Measurements from ENCODE around the gene OLFML2A.
A peak's percentile ranks its signal among the peaks of the same experiment; 100 is the strongest.

OLFML2A gene

DNA sequence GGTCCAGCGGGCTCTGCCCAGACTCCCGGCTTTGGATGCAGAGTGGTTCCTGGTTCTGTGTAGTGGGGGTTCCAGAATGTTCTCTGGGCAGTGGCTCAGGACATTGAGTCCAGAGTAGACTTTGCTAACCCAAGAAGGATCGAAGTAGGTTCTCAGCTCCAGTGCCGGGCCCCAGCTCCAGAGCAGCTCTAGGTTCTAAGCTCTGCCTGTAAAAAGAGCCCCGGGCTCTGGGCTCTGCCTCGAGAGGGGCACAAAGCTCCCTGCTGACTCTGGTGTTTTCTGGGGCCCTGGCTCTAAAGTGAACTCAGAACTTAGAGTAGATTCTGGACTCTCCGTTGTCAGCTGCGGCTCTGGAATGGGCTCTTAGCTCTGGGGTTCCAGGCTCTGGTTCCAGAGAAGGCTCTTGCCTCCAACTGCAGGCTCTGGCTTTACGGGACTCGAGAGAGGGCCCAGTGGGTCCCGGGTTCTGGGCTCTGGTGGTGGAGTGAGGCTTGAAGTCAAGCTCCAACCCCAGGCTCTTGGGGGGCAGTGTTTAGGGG, 76.7 kb downstream of the OLFML2A start:
- no peak for TF ChIP-seq GATA3 (IDR thresholded peaks at IDR 0.05; ENCODE audit: low read depth, low read length)
- no peak for TF ChIP-seq GATA2 (IDR thresholded peaks at IDR 0.05; ENCODE audit: low read depth, low read length)

DNA sequence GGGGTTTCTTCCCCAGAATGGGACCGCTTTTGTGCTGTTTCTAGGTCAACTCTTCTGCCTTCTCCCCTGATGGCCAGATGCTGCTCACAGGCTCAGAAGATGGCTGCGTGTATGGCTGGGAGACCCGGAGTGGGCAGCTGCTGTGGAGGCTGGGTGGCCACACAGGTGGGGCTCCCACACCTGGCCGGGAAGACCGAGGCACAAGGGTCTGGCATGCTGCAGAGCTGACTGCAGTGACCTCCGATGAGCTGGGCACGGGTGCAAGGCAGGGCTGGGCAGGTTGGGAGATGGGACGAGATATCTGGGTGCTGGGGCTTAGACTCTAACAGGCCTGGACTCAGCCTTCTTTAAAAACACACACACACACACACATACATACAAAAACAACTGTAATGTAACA, 77.2 kb downstream of the OLFML2A start:
- no peak for TF ChIP-seq GATA2 (IDR thresholded peaks at IDR 0.05; ENCODE audit: low read depth, low read length)
- TF ChIP-seq GATA3 (IDR thresholded peaks at IDR 0.05; ENCODE audit: low read depth, low read length): no peak

DNA sequence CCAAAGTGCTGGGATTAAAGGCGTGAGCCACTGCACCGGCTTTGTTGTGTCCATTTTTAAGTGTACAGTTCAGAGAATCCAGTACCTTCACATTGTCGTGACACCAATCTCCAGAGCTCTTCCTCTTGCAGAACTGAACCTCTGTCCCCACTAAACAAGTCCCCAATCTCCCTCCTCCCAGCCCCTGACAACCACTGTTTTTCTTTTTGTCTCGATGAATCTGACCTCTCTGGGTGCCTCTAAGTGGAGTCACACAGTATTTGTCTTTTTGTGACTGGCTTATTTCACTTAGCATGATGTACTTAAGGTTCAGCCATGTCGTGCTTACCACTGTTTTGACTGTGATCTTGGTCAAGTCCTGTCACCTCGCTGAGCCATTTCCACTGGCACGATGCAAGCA, 77.9 kb downstream of the OLFML2A start:
- TF ChIP-seq GATA2 (IDR thresholded peaks at IDR 0.05; ENCODE audit: low read depth, low read length) (no peak), GATA3 (IDR thresholded peaks at IDR 0.05; ENCODE audit: low read depth, low read length) (no peak)

DNA sequence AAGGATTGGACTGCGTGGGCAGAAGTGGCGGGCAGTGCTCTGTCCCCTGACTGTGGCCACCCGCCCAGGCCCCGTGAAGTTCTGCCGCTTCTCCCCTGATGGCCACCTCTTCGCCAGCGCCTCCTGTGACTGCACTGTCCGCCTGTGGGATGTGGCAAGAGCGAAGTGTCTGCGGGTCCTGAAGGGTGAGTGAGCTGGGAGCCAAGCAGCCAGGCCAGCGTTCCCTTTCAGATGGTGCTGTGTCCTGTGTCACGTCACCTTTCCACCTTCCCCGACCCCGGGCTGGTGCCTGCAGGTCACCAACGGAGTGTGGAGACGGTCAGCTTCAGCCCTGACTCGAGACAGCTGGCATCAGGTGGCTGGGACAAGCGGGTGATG, 78.6 kb downstream of the OLFML2A start:
- TF ChIP-seq GATA3 (IDR thresholded peaks at IDR 0.05; ENCODE audit: low read depth, low read length) (no peak), GATA2 (IDR thresholded peaks at IDR 0.05; ENCODE audit: low read depth, low read length) (no peak)

DNA sequence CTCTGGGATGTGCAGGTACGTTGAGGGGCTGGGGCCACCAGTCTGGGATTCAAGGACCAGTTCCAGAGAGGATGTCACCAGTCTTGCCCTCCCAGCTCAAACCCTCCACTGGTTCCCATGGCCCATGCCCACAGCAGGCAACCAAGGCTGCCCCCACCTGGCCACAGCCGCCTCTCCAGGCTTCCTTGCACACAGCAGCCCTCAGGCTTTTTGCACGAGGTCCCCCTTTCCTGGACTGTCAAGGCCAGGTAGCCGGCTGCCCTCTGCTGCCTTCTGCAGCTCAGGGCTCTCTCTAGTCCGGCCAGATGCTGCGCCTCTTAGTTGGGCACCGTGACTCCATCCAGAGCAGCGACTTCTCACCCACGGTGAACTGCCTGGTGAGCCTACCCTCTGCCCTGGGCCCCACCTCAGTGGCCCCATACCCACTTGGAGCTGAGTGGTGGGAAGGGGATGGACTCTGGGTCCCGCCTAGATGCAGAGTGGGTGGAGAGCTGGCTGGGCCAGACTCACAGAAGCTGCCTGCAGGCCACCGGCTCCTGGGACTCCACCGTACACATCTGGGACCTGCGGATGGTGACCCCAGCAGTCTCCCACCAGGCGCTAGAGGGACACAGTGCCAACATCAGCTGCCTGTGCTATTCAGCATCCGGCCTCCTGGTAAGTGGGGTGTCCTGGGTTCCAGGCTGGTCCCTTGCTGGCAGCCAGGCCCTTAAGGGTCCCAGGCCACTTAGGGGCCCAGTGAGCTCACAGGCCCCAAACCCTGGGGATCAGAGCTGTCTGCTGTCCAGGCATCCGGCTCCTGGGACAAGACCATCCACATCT, 79.2 kb downstream of the OLFML2A start:
- TF ChIP-seq GATA3 (IDR thresholded peaks at IDR 0.05; ENCODE audit: low read depth, low read length) (no peak), GATA2 (IDR thresholded peaks at IDR 0.05; ENCODE audit: low read depth, low read length) (no peak)

DNA sequence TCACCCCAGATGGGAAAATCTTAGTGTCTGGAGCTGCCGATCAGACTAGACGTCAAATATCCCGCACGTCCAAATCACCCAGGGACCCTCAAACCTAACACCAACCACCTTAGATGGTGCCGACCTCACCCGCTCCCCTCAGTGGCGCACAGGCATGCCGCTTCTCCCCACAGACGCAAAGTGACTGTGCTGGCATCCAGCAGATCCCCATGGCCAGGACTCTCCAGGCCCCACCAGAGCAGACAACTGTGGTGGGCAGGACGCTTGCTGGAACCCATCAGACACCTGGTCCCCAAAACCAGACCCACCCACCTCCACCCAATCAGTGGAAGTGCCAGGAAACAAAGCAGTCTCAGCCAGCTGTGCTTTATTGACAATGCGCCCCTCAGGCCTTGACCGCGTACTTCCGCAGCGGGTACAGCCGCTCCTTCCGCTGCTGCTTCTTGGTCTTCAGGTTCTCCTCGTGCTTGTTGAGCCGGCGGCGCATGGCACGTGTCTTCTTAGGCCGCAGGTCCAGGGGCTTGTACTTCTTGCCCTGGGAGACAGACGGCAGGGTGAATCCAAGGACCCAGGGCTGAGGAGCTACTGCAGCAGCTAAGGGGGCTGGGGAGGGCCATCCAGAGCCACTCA, 80.7 kb downstream of the OLFML2A start:
- TF ChIP-seq GATA3 (IDR thresholded peaks at IDR 0.05; ENCODE audit: low read depth, low read length) (no peak), GATA2 (IDR thresholded peaks at IDR 0.05; ENCODE audit: low read depth, low read length) (no peak)

DNA sequence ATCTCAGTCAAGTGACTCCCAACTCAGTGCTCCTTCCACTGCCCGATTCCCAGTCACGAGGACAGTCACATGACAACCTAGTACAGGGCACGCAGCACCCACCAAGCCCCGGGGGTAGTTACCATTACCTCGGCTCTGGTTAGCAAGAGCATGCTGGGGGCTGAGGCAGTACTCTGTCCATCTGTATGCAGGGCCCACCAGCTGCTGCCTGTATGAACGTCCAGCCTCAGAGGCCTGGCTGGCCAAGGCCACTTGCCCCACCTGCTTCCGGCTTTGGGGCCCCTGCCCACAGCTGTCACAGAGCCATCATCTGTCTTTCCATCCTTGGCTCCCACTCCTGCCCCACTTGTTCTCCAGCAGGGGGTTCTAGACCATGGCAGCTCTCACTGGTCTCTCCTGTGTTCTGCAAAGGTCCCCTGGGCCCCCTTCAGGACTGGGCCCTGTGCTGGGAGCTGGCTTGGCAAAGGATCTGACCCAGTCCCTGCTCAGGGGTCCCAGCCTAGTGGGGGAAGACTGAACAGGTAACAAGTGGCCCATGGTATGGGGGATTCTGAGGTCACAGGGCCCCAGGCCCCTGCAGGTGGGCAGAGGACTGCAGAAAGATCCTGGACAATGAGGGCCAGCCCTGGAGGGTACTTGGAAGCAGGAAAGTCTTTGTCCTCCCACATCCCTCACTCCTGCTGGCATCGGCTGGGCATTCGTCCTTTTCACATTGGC, 81.6 kb downstream of the OLFML2A start:
- TF ChIP-seq GATA3 (IDR thresholded peaks at IDR 0.05; ENCODE audit: low read depth, low read length): no peak
- no peak for TF ChIP-seq GATA2 (IDR thresholded peaks at IDR 0.05; ENCODE audit: low read depth, low read length)

DNA sequence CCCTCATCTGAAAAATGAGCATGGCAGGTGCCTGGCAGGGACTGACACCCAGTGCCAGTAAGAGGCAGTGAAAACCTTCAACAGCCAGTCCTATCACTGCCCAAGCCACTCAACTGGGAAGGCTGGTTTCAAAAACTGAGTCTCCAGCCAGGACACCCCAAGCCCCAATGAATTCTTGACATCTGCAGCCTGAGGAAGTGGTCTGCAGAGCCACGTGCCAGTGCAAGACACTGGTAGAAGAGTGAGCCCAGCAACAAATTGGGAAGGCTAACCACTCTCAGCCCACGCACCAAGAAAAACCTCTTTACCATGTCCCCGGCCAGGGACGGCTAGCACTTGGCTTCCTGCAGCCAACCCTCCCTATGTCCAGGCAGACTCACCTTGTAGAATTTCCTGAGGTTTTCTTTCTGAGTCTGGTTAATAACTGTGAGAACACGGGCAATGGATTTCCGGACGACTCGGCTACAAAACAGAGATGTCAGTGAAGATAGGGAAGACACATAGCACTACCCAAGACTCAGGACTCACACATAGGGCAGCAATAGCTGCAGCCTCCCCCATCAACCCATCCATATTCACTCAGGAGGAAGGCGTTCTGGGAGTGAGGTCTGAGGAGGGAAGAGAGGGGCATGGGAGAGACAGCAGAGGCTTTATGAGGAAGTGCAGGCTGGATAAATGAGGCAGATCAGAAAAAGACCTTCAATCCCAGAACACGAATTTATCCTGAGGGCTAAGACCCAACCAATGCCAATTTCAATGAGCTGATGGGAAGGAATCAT, 83.1 kb downstream of the OLFML2A start:
- no peak for TF ChIP-seq GATA3 (IDR thresholded peaks at IDR 0.05; ENCODE audit: low read depth, low read length)
- no peak for TF ChIP-seq GATA2 (IDR thresholded peaks at IDR 0.05; ENCODE audit: low read depth, low read length)

DNA sequence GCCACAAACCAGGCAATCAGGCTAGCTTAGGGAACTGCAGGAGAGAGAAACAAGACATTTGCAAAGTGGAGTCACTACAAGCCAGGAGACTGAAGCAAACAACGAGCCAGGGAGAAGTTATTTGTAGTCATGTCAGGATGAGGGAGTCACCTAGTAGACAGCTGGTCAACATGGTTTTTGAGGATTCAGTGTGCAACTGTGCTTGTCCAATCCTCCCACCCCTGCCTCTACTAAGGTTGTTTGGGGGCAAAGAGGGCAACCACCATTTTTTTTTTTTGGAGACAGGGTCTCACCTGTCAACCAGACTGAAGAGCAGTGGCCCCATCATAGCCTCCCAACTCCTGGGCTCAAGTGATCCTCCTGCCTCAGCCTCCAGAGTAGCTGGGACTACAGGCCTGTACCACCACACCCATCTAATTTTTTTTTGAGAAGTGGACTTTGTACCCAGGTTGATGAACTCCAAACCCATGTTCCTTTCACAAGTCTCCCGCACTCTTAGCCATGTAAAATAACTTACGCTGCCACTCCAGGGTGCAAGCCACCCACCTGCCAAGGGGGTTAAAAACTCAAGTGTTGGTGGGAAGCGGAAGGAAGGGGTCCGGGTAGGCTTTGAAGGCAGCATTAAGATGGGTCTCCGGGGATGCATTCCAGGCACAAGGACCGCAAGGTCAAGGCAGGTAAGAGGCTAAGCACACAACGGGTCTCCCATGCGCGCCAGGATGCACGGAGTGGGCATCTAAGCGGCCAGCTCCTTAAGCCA, 83.8 kb downstream of the OLFML2A start:
- no peak for TF ChIP-seq GATA2 (IDR thresholded peaks at IDR 0.05; ENCODE audit: low read depth, low read length)
- no peak for TF ChIP-seq GATA3 (IDR thresholded peaks at IDR 0.05; ENCODE audit: low read depth, low read length)

DNA sequence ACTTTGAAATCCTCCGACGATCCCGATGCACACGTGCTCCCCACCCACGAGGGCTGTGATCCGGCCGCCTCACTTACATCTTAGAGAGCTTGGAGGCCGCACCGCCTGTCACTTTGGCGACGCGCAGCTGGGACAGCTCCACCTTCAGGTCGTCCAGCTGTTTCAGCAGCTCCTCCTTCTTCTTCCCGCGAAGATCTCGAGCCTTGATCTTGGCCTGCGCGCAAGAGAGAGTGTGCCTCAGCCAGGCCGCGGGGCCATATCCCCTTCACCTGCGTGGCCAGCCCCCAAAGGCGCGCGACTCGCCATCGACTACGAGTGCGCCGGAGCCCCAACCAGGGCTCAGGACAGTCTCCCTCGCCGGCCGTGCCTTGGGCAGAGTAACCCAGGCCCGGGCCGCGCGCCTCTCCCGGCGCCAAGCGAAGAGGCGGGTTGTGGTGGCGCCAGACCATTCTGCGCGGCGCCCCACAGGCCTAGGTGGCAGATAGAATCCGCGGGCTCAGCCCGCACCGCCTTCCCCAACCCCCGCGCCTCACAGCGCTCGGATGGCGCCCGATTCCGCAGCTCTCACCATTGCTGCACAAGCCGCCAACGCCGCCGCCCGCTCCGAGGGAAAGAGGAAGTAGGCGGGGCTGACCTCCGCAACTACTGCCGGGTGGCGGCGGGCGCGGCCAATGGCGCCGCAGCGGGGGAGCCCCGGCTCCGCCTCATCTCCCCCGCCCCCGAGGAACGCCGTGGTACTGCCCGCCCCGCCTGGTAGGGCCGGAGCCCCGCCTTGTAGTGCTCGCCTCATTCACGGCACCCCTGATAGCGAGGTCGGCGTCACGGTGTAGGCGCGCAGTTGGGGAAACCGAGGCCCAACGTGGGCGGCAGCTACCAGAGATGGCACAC, 84.7 kb downstream of the OLFML2A start, which contains the start of the genes ARPC5L and RPL35:
Gene ARPC5L, plus strand, starts transcription at position 789 of the 888 bp plus-strand sequence. CDS start 7,161 bp downstream, outside the sequence.
Gene RPL35, minus strand, starts transcription at position 616 of the 888 bp plus-strand sequence. Its CDS starts 45 bp downstream, at position 571.
- TF ChIP-seq GATA2 (IDR thresholded peaks at IDR 0.05; ENCODE audit: low read depth, low read length): peak; percentile 29; the same call in 1 of the 2 replicates
- TF ChIP-seq GATA3 (IDR thresholded peaks at IDR 0.05; ENCODE audit: low read depth, low read length): no peak

DNA sequence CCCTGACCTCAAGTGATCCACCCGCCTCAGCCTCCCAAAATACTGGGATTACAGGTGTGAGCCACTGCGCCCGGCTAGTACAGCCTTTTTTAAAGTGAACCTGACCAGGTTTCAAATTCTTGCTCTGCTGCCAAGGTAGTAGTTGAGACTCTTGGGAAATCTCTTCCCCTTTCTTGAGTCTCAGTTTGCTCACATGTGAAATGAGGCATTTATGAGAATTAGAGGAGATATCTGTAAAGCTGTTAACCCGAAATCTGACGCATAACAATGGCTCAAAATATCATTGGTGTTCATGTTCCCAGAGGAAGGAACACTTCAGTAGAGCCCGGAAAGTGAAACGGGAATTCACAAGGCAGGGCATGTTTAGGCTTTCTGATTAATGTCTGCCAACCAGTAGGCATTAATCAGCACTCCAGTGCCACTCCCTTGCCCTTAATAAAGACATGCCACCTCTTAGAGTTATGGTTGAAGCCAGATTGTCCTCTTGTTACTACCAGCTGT, 86.5 kb downstream of the OLFML2A start:
- no peak for TF ChIP-seq GATA2 (IDR thresholded peaks at IDR 0.05; ENCODE audit: low read depth, low read length)
- no peak for TF ChIP-seq GATA3 (IDR thresholded peaks at IDR 0.05; ENCODE audit: low read depth, low read length)
